ENCODE results near the gene USP12. TPM values are rescaled to one million over a fixed set of nuclear protein-coding genes. Genes with fewer than 3 reads are reported as not detected.

Gene USP12
- total RNA-seq, 1 donor from 2014 or later, result 49.1 TPM

GRCh38 chr13:27023385-27024073, 148.1 kb downstream of the USP12 start:
- no peak overlapping the region for H3K4me3 Mint-ChIP-seq
- H3K27ac Mint-ChIP-seq, result peak overlapping the region; percentile 50
- H3K4me1 Mint-ChIP-seq (ENCODE audit: low read depth), result peaks cover 23% of the 10 kb centered on the region
- no peaks in the 10 kb centered on the region for H3K9me3 Mint-ChIP-seq
- no peaks in the 10 kb centered on the region for H3K36me3 Mint-ChIP-seq (ENCODE audit: low read depth)
- intact Hi-C loops (cut with micrococcal nuclease), result loop anchor here (1.0 to 2.0 kb wide), 6 partner anchors 26 to 228 kb away; partner anchors contain the start of genes RPL21 and USP12
- no peak for DNase-seq (ENCODE audit: low spot score)
- H3K27me3 Mint-ChIP-seq (ENCODE audit: insufficient read depth), result peaks cover 14% of the 10 kb centered on the region

GRCh38 chr13:27022571-27023311, 148.9 kb downstream of the USP12 start:
- no peak for DNase-seq (ENCODE audit: low spot score)
- Mint-ChIP-seq H3K27me3 (ENCODE audit: insufficient read depth) (peaks cover 7% of the 10 kb centered on the region), H3K36me3 (ENCODE audit: low read depth) (no peaks in the 10 kb centered on the region), H3K27ac (peak overlapping the region; percentile 32), H3K9me3 (no peaks in the 10 kb centered on the region), H3K4me3 (no peak overlapping the region), H3K4me1 (ENCODE audit: low read depth) (peaks cover 23% of the 10 kb centered on the region)
- intact Hi-C loops (cut with micrococcal nuclease), result loop anchor here (1.0 to 2.0 kb wide), 7 partner anchors 25 to 229 kb away; partner anchors contain the start of genes RPL21 and USP12

- Mint-ChIP-seq H3K36me3 (ENCODE audit: low read depth) (no peaks in the 10 kb centered on the region), H3K9me3 (no peaks in the 10 kb centered on the region), H3K27me3 (ENCODE audit: insufficient read depth) (peaks cover 10% of the 10 kb centered on the region), H3K4me3 (no peak overlapping the region), H3K27ac (peak overlapping the region; percentile 31), H3K4me1 (ENCODE audit: low read depth) (peaks cover 17% of the 10 kb centered on the region)
- intact Hi-C loops (cut with micrococcal nuclease), result no loop called here
- DNase-seq (ENCODE audit: low spot score), result no peak
These were observed 151.2 kb downstream of the USP12 start for GRCh38 chr13:27020415-27020814.

GRCh38 chr13:27018882-27019281, 152.7 kb downstream of the USP12 start:
- Mint-ChIP-seq H3K27ac (no peak overlapping the region), H3K9me3 (no peaks in the 10 kb centered on the region)
- no peak for DNase-seq (ENCODE audit: low spot score)

GRCh38 chr13:27018344-27018861, 153.2 kb downstream of the USP12 start:
- no peak overlapping the region for H3K27ac Mint-ChIP-seq
- peaks cover 12% of the 10 kb centered on the region for H3K4me1 Mint-ChIP-seq (ENCODE audit: low read depth)
- H3K36me3 Mint-ChIP-seq (ENCODE audit: low read depth), result no peaks in the 10 kb centered on the region
- peaks cover 14% of the 10 kb centered on the region for H3K27me3 Mint-ChIP-seq (ENCODE audit: insufficient read depth)
- no peak for DNase-seq (ENCODE audit: low spot score)
- intact Hi-C loops (cut with micrococcal nuclease), result no loop called here
- H3K9me3 Mint-ChIP-seq, result no peaks in the 10 kb centered on the region
- H3K4me3 Mint-ChIP-seq, result no peak overlapping the region

More at GRCh38 chr13:27018882-27019281, 152.7 kb downstream of the USP12 start:
- peaks cover 13% of the 10 kb centered on the region for H3K27me3 Mint-ChIP-seq (ENCODE audit: insufficient read depth)
- intact Hi-C loops (cut with micrococcal nuclease), result no loop called here
- H3K36me3 Mint-ChIP-seq (ENCODE audit: low read depth), result no peaks in the 10 kb centered on the region
- H3K4me3 Mint-ChIP-seq, result no peak overlapping the region
- peaks cover 12% of the 10 kb centered on the region for H3K4me1 Mint-ChIP-seq (ENCODE audit: low read depth)

- no peak for DNase-seq (ENCODE audit: low spot score)
- H3K4me3 Mint-ChIP-seq, result no peak overlapping the region
- intact Hi-C loops (cut with micrococcal nuclease), result no loop called here
- no peaks in the 10 kb centered on the region for H3K4me1 Mint-ChIP-seq (ENCODE audit: low read depth)
- H3K27me3 Mint-ChIP-seq (ENCODE audit: insufficient read depth), result peaks cover 15% of the 10 kb centered on the region
- no peak overlapping the region for H3K27ac Mint-ChIP-seq
- no peaks in the 10 kb centered on the region for H3K9me3 Mint-ChIP-seq
- H3K36me3 Mint-ChIP-seq (ENCODE audit: low read depth), result no peaks in the 10 kb centered on the region
These were observed 154.7 kb downstream of the USP12 start for GRCh38 chr13:27016875-27017274.

Other genes starting within 250 kb of the USP12 start
- 1,045 and 1,084 TPM in 2 replicates for gene RPL21, start 79.7 kb upstream of the USP12 start, total RNA-seq
- 1.9 and 3.2 TPM in 2 replicates for gene RASL11A, start 99.0 kb upstream of the USP12 start, total RNA-seq

Data from activated T-helper 1 cell treated with anti-CD3 and anti-CD28 coated beads, Interleukin-12 subunit alpha, Interleukin-12 subunit beta, Interleukin-2, Interleukin-4 antibody, amounts not matched to agents 30 ng/mL and 10 ng/mL and 1 ng/mL, durations not matched to agents 14 hours and 24 hours and 36 hours (primary cell).